K562 (cell line): Measurements from ENCODE around the gene CEP85L. TPM values are rescaled to one million over a fixed set of nuclear protein-coding genes. Genes with fewer than 3 reads are reported as not detected.

Source experiments
- ATAC-seq: fragments of 200-7000 bp; cut with Tn5 transposase; 3 replicates; pipeline ENCODE4 v1.9.1; 2020; ENCODE audit warnings: moderate library complexity
- BruUV-seq: library from RNA; stranded (reverse); fragments of 400-500 nt; replicated peaks from 2 replicates; lab custom pipeline; 2021; lab: Mats Ljungman, UMichigan
- CTCF ChIA-PET: fragments of 300-600 bp; formaldehyde crosslinking; extraction: SDS; loops from one replicate; lab custom pipeline; 2021; ENCODE audit warnings: low intra/inter-chr PET ratio; lab: Yijun Ruan, JAX
- POLR2A ChIA-PET: fragments of 300-600, 350-650 bp; sonication (Branson Sonifier 250); formaldehyde crosslinking; extraction: SDS; loops from one replicate; lab custom pipeline; 2021; ENCODE audit warnings: antibody characterized with exemption, inconsistent platforms; lab: Yijun Ruan, JAX
- DNase-seq, 4 experiments: peaks; one replicate each; pipeline versions ENCODE4 v3.0.0 to v3.0.0-alpha.2; 2011 to 2018; ENCODE audit warnings: low spot score in 3 of 4, mixed read lengths in 3 of 4; ENCODE audit errors: extremely low read depth in 1 of 4
- FAIRE-seq: peaks from 2 replicates; lab custom pipeline; 2011; peaks lifted over from hg19 to GRCh38; lab: Jason Lieb, UNC
- H2AFZ ChIP-seq: 2 replicates; pipeline ENCODE4 v1.6.0; 2011; ENCODE audit warnings: low read depth, low read length, control low read depth, inconsistent platforms
- H3K27ac ChIP-seq: fragments of 200-600 bp; 3 replicates; pipeline ENCODE4 v1.8.0; 2011; ENCODE audit warnings: low read depth, mild to moderate bottlenecking, control low read depth, inconsistent platforms, low read length, moderate library complexity, mixed read lengths; ENCODE audit errors: extremely low read depth
- H3K27me3 ChIP-seq, 2 experiments: fragments of 300-600 bp in 1 of 2; 2 replicates in 1 of 2; 3 replicates in 1 of 2; pipeline versions ENCODE4 v1.6.0 to v1.8.0; 2011; ENCODE audit warnings: inconsistent platforms in 2 of 2, low read length in 2 of 2, mild to moderate bottlenecking in 1 of 2, mixed read lengths in 1 of 2, moderate library complexity in 1 of 2; ENCODE audit not compliant: control insufficient read depth in 2 of 2, insufficient read depth in 2 of 2
- H3K36me3 ChIP-seq: fragments of 300-600 bp; 3 replicates; pipeline ENCODE4 v1.8.0; 2011; ENCODE audit warnings: mild to moderate bottlenecking, low read length, inconsistent platforms; ENCODE audit not compliant: control insufficient read depth, insufficient read depth
- H3K4me1 ChIP-seq, 2 experiments: fragments of 200-600 bp in 1 of 2; replicated peaks in 1 of 2; 2 replicates in 1 of 2; 3 replicates in 1 of 2; pipeline versions ENCODE4 v1.5.1 to v1.8.0; 2011; ENCODE audit warnings: inconsistent platforms in 2 of 2, low read length in 2 of 2, mild to moderate bottlenecking in 1 of 2, mixed read lengths in 1 of 2, moderate library complexity in 1 of 2; ENCODE audit not compliant: control insufficient read depth in 2 of 2, insufficient read depth in 2 of 2
- H3K4me2 ChIP-seq: 2 replicates; pipeline ENCODE4 v1.6.1; 2011; ENCODE audit warnings: low read length, control low read depth, inconsistent platforms, mixed read lengths; ENCODE audit not compliant: insufficient read depth
- H3K4me3 ChIP-seq: fragments of 200-600 bp; sonication (generic), shearing (Covaris generic); 2 replicates; pipeline ENCODE4 v1.5.1; 2016; ENCODE audit warnings: control low read depth, inconsistent platforms
- H3K79me2 ChIP-seq: fragments of 200-600 bp; 3 replicates; pipeline ENCODE4 v1.8.0; 2011; ENCODE audit warnings: low read length, inconsistent platforms; ENCODE audit not compliant: control insufficient read depth, insufficient read depth
- H3K9ac ChIP-seq, 2 experiments: 2 replicates each; pipeline versions ENCODE4 v1.6.0 to v1.6.1; 2011; ENCODE audit warnings: low read depth in 2 of 2, low read length in 2 of 2, control low read depth in 1 of 2, inconsistent platforms in 1 of 2, mild to moderate bottlenecking in 1 of 2, mixed read lengths in 1 of 2; ENCODE audit not compliant: insufficient read depth in 1 of 2
- H3K9me1 ChIP-seq: one replicate; pipeline ENCODE4 v1.6.0; 2011; ENCODE audit warnings: inconsistent platforms, mild to moderate bottlenecking, low read length, moderate library complexity; ENCODE audit not compliant: control insufficient read depth, insufficient read depth
- H3K9me3 ChIP-seq: replicated peaks from 2 replicates; pipeline ENCODE4 v1.5.1; 2011; ENCODE audit warnings: low read depth, low read length, inconsistent platforms; ENCODE audit not compliant: control insufficient read depth, insufficient read depth
- H4K20me1 ChIP-seq: replicated peaks from 2 replicates; pipeline ENCODE4 v1.6.1; 2011; ENCODE audit warnings: low read length, inconsistent platforms, mixed read lengths; ENCODE audit not compliant: control insufficient read depth, insufficient read depth
- C11orf30 ChIP-seq: fragments of 450-650 bp; IDR thresholded peaks from 2 replicates; pipeline ENCODE4 v1.6.1; 2016; ENCODE audit warnings: low read depth, mild to moderate bottlenecking
- DACH1 ChIP-seq: fragments of 450-650 bp; IDR thresholded peaks from 2 replicates; pipeline ENCODE4 v1.6.1; 2018; ENCODE audit not compliant: partially characterized antibody
- LEF1 ChIP-seq: fragments of 450-650 bp; IDR thresholded peaks from 2 replicates; pipeline ENCODE4 v1.6.1; 2016; ENCODE audit warnings: mild to moderate bottlenecking
- MAFF ChIP-seq: IDR thresholded peaks from 2 replicates; pipeline ENCODE4 v1.6.1; 2012; ENCODE audit warnings: low read length, improper control_type of control experiment
- MAFG ChIP-seq: fragments of 450-650 bp; conservative IDR thresholded peaks from 2 replicates; pipeline ENCODE4 v1.6.1; 2016; ENCODE audit warnings: missing genetic modification characterization, missing compliant biosample characterization
- MAFK ChIP-seq: IDR thresholded peaks from 2 replicates; pipeline ENCODE4 v1.6.1; 2011; ENCODE audit warnings: low read length, improper control_type of control experiment
- ZNF316 ChIP-seq: fragments of 450-650 bp; IDR thresholded peaks from 2 replicates; pipeline ENCODE4 v1.6.1; 2016
- ZNF347 ChIP-seq: fragments of 450-650 bp; formaldehyde crosslinking; IDR thresholded peaks from 2 replicates; pipeline ENCODE4 v1.4.0; 2020; ENCODE audit warnings: low read depth, mild to moderate bottlenecking, moderate library complexity
- in situ Hi-C: fragments of 300-500 bp; cut with MboI; formaldehyde crosslinking; loops from 4 replicates; pipeline ENCODE4 v1.15.0; 2018; ENCODE audit warnings: inconsistent platforms, mixed read lengths
- intact Hi-C: fragments of 100-400 bp; cut with micrococcal nuclease; formaldehyde crosslinking; loops from 2 replicates; pipeline ENCODE4 v1.14.2; 2022
- polyA plus RNA-seq, 8 experiments: library from polyadenylated mRNA; depleted of rRNA in 4 of 8; stranded (reverse) in 5 of 8; unstranded in 3 of 8; fragments of >200 nt; fragmentation: Nextera tagmentation in 2 of 8; fragmentation: Illumina TruSeq in 1 of 8; extraction: Ambion mirVana in 2 of 8; extraction: Trizol in 1 of 8; gene quantifications; 2 replicates each; pipeline versions ENCODE4 v1.2.1 to v1.2.3, GENCODE V29; 2011 to 2014; ENCODE audit warnings: inconsistent platforms in 1 of 8, missing spikeins in 1 of 8
- total RNA-seq, 7 experiments: library from RNA; depleted of rRNA in 6 of 7; stranded (reverse); fragments of >200 nt in 6 of 7; fragmentation: Illumina TruSeq in 2 of 7; extraction: Trizol in 2 of 7; gene quantifications; 2 replicates each; pipeline versions ENCODE4 v1.2.1 to v1.2.3, GENCODE V29; 2011 to 2021; ENCODE audit warnings: low replicate concordance in 1 of 7
- TF ChIP-seq, protein P1 (sequence below): fragments of 200-800 bp; sonication (Bioruptor generic); IDR thresholded peaks from 2 replicates; pipeline ENCODE4 v1.6.1; 2017; ENCODE audit warnings: missing genetic modification characterization, missing compliant biosample characterization
- TF ChIP-seq, protein P2 (sequence below): sonication (generic); formaldehyde crosslinking; IDR thresholded peaks from 2 replicates; pipeline ENCODE4 v1.8.1; 2022; ENCODE audit warnings: missing genetic modification reagents
- TF ChIP-seq, protein P3 (sequence below): sonication (generic); formaldehyde crosslinking; IDR thresholded peaks from 2 replicates; pipeline ENCODE4 v1.8.0; 2022; ENCODE audit warnings: mild to moderate bottlenecking, low read depth, missing genetic modification reagents

Gene CEP85L
- total and polyA plus RNA-seq, 9 of the 15 experiments (the other 6 are each of a cell fraction or from before 2014, with no cell fraction given) = 4.5 to 15.8 (median 8.3) TPM

DNA sequence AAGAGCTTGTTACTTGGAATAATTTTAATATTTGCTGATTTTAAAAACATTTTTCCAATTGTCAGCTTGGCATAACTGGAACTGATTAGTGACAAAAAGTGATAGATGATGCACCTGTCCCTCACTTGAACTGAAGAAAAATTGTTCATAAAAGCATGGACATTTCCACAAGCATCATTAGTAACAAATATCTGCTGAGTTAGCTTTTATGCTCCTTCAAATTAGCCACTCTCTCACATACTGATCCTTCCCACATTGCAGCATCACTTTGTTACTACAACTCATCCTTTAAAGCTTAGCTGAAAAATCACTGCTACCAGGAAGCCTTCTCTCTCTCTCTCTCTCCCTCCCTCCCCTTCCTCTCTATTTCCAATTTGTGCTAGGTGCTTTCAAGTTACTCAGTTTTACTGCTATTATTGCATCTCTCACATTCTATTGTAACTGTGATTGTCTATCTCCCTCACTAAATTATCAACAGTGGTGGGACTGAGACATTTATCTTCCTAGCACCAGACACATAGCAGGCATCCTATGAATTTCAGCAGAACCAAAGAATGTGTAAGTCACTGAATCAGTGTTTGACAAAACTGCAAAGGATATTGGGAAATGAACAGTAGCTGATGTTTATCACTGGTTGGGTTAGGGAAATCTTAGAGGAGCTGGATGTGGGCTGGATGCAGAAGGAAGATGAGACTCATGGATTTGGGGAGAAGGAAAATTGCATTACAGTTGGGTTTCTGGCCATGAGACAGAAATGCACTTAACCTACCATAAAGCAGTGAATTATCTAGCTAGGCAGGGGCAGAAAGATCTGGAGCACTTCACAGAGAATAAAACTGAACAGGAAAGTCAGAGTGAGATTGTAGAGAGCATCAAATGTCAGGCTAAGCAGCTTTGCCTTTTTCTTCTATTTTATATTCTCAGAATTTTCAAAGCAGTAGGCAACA lies 231.7 kb downstream of the CEP85L start:
- intact Hi-C loops (loop anchor here (5.0 kb wide), 1 partner anchor 383 kb away; no protein-coding TSS in a partner anchor), in situ Hi-C loops (no loop called here)
- Histone ChIP-seq H3K9me3 (no peaks in the 10 kb centered on the region), H3K9ac (no peak overlapping the region), H3K79me2 (no peaks in the 10 kb centered on the region), H3K4me1 (no peaks in the 10 kb centered on the region), H2AFZ (no peak overlapping the region), H3K4me3 (no peak overlapping the region), H3K27me3 (no peaks in the 10 kb centered on the region), H3K9me1 (no peaks in the 10 kb centered on the region), H3K36me3 (no peaks in the 10 kb centered on the region), H3K4me2 (no peak overlapping the region), H4K20me1 (no peaks in the 10 kb centered on the region), H3K27ac (no peak overlapping the region)
- POLR2A ChIA-PET = interaction anchor here (0.8 to 1.3 kb wide), 2 partner anchors 8 to 13 kb away, joined by 3 to 7 read pairs; no protein-coding TSS in a partner anchor
- DNase-seq = peak in 2 of 4 experiments; percentile 0 to 1
- no peak for ATAC-seq
- TF ChIP-seq MAFG (tag) (peak; percentile 77), LEF1 (no peak), C11orf30 (peak; percentile 74), MAFF (peak; percentile 67), ZNF347 (CRISPR knock-in tag) (no peak), ZNF316 (peak; percentile 88), MAFK (peak; percentile 65), DACH1 (no peak)
- TF ChIP-seq, protein P1, sequence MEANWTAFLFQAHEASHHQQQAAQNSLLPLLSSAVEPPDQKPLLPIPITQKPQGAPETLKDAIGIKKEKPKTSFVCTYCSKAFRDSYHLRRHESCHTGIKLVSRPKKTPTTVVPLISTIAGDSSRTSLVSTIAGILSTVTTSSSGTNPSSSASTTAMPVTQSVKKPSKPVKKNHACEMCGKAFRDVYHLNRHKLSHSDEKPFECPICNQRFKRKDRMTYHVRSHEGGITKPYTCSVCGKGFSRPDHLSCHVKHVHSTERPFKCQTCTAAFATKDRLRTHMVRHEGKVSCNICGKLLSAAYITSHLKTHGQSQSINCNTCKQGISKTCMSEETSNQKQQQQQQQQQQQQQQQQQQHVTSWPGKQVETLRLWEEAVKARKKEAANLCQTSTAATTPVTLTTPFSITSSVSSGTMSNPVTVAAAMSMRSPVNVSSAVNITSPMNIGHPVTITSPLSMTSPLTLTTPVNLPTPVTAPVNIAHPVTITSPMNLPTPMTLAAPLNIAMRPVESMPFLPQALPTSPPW (CRISPR knock-in tag) = no peak
- TF ChIP-seq, protein P2, sequence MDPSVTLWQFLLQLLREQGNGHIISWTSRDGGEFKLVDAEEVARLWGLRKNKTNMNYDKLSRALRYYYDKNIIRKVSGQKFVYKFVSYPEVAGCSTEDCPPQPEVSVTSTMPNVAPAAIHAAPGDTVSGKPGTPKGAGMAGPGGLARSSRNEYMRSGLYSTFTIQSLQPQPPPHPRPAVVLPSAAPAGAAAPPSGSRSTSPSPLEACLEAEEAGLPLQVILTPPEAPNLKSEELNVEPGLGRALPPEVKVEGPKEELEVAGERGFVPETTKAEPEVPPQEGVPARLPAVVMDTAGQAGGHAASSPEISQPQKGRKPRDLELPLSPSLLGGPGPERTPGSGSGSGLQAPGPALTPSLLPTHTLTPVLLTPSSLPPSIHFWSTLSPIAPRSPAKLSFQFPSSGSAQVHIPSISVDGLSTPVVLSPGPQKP (CRISPR knock-in tag) = no peak
- TF ChIP-seq, protein P3, sequence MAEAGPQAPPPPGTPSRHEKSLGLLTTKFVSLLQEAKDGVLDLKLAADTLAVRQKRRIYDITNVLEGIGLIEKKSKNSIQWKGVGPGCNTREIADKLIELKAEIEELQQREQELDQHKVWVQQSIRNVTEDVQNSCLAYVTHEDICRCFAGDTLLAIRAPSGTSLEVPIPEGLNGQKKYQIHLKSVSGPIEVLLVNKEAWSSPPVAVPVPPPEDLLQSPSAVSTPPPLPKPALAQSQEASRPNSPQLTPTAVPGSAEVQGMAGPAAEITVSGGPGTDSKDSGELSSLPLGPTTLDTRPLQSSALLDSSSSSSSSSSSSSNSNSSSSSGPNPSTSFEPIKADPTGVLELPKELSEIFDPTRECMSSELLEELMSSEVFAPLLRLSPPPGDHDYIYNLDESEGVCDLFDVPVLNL = no peak
- FAIRE-seq = no peak
- no TSS peak for BruUV-seq
- CTCF ChIA-PET = no interaction called here
